ENCODE measurements around the gene EEF2KMT. TPM values are rescaled to one million over a fixed set of nuclear protein-coding genes. Genes with fewer than 3 reads are reported as not detected.
"Not testable (repeated sequence)": the region's sequence is repeated elsewhere in the genome, so short reads cannot be mapped to it uniquely, and the experiment has no call there.

Gene EEF2KMT
- total and polyA plus RNA-seq, 2 of the 8 experiments (the other 6 are each of a cell fraction or from before 2014, with no cell fraction given) = 35.8 to 37.0 TPM

DNA sequence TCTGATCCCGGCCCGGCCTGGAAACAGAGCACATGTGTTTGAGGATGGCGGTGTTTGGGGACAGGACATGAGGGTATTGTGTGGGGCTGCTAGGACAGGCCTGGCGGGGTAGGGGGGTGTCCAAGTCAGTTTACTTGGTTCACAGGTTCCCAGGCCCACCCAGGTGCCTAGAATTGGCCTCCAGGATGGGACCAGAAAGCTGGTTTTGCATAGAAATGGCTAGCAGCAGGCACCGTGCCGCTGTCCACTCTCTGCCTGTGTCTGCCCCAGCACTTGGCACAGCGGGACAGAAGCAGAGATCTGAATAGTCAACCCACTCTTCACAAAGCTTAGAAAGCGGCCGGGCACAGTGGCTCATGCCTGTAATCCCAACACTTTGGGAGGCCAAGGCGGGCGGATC lies 11.9 kb downstream of the EEF2KMT start:
- not testable (repeated sequence) for H3K56ac ChIP-seq (replicated peaks; ENCODE audit: insufficient read length, low read depth, low read length); H4K5ac ChIP-seq (ENCODE audit: insufficient read length, low read depth, low read length); H3K4me1 ChIP-seq (replicated peaks in 1 of 4; ENCODE audit: control insufficient read depth in 3 of 4, insufficient read depth in 4 of 4, low read length in 3 of 4); FAIRE-seq; DNase-seq (ENCODE audit: low read depth in 1 of 2, low spot score in 2 of 2); H2BK15ac ChIP-seq (ENCODE audit: low read length); H2BK120ac ChIP-seq (replicated peaks; ENCODE audit: low read depth, low read length); H3K23me2 ChIP-seq (ENCODE audit: low read depth, low read length); H2BK20ac ChIP-seq (ENCODE audit: low read length); H3K27ac ChIP-seq (ENCODE audit: low read depth, low read length); H3K9me3 ChIP-seq (ENCODE audit: insufficient read depth in 2 of 2, low read depth in 1 of 2, low read length in 1 of 2); H3K4ac ChIP-seq (replicated peaks; ENCODE audit: insufficient read length, low read depth, low read length); H3K27me3 ChIP-seq (replicated peaks in 1 of 4; ENCODE audit: control insufficient read depth in 3 of 4, extremely low read depth in 1 of 4, insufficient read depth in 3 of 4, low read length in 3 of 4); H4K20me1 ChIP-seq (replicated peaks in 1 of 2; ENCODE audit: control insufficient read depth in 1 of 2, insufficient read depth in 2 of 2, low read length in 2 of 2); H4K8ac ChIP-seq (ENCODE audit: extremely low read depth, insufficient read depth, low read length); H2AFZ ChIP-seq (ENCODE audit: low read length); H2BK5ac ChIP-seq (ENCODE audit: low read depth, low read length); H3K79me1 ChIP-seq (ENCODE audit: low read depth, low read length); H4K91ac ChIP-seq (replicated peaks; ENCODE audit: insufficient read length, low read length); H3K23ac ChIP-seq (ENCODE audit: insufficient read length); H2AK5ac ChIP-seq (ENCODE audit: low read depth, low read length); H3K14ac ChIP-seq (ENCODE audit: insufficient read length); H3K18ac ChIP-seq (ENCODE audit: extremely low read depth, low read length); H3K4me3 ChIP-seq (ENCODE audit: extremely low read depth in 1 of 4, insufficient read depth in 2 of 4, low read depth in 3 of 4, low read length in 4 of 4); H3K79me2 ChIP-seq (ENCODE audit: control insufficient read depth in 1 of 2, insufficient read depth in 2 of 2, low read length in 2 of 2); H3K9ac ChIP-seq (replicated peaks in 1 of 4; ENCODE audit: extremely low read depth in 1 of 4, low read depth in 3 of 4, low read length in 3 of 4); H3K4me2 ChIP-seq (ENCODE audit: insufficient read depth in 1 of 2, low read depth in 2 of 2, low read length in 2 of 2); H2BK12ac ChIP-seq (ENCODE audit: low read depth, low read length)
- CTCF ChIA-PET (ENCODE audit: partially characterized antibody) = interaction anchor here (0.6 to 27.9 kb wide), 5 partner anchors 8 to 109 kb away, joined by 4 to 625 read pairs (median 5); partner anchors contain the start of gene C16orf89
- H3K36me3 ChIP-seq (ENCODE audit: control insufficient read depth in 2 of 4, insufficient read depth in 4 of 4, low read length in 3 of 4) = peaks cover 4 to 30% (median 7%) of the 10 kb centered on the region in 4 experiments; a peak in 5 of 8 replicates
- WGBS, 2 experiments (ENCODE audit: extremely low coverage in 1 of 2, insufficient coverage in 1 of 2, insufficient read length in 1 of 2, insufficient replicate concordance in 2 of 2, low coverage in 1 of 2, low lambda C conversion rate in 2 of 2, missing lambda C conversion rate in 1 of 2) = 92% methylated on average over 11 of the region's 11 CpGs; no CpG with 5 or more reads in 1 of the 2 experiments
- POLR2A ChIA-PET (ENCODE audit: partially characterized antibody) = interaction anchor here (0.6 to 1.8 kb wide), 4 partner anchors 11 to 64 kb away, joined by 3 to 8 read pairs (median 3); no protein-coding TSS in a partner anchor

Measured in H1 (cell line).